ENCODE results near the gene GAS7.

DNA sequence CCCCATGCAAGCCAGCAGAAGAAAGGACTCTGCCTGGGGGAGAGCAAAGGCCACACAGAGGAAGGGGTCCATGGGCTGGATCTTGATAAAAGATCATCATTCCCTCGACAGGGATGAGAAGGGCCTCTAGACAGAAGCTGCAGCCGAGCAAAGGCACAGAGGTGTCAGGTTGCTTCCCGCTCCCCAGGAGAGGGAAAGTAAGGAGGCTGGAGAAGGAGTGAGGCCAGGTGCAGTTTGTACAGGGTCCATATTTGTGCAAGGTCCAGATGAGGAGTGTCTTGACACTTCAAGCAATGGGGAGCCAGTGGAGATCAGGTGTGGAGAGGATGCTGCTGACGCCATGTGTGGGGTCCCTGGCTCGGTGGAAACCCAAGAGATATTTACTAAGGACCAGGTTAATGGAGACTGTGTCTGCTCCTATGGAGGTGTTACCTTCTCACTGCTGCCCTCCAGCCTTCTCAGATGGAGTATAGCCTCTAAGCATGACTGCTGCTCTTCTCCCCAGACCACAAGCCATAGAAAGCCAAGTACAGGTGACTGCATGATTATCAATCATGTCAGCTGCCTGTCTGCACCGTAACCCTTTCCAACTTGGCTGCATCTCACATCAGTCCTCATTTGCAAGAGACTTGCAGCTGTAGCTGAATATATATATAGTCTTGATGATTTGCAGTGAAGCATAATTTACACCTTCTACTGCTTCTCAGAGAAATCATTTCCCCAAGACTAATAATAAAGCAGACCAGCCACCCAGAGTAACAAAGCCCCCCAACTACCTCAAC lies 21.1 kb downstream of the GAS7 start:
- TF ChIP-seq, protein P1, sequence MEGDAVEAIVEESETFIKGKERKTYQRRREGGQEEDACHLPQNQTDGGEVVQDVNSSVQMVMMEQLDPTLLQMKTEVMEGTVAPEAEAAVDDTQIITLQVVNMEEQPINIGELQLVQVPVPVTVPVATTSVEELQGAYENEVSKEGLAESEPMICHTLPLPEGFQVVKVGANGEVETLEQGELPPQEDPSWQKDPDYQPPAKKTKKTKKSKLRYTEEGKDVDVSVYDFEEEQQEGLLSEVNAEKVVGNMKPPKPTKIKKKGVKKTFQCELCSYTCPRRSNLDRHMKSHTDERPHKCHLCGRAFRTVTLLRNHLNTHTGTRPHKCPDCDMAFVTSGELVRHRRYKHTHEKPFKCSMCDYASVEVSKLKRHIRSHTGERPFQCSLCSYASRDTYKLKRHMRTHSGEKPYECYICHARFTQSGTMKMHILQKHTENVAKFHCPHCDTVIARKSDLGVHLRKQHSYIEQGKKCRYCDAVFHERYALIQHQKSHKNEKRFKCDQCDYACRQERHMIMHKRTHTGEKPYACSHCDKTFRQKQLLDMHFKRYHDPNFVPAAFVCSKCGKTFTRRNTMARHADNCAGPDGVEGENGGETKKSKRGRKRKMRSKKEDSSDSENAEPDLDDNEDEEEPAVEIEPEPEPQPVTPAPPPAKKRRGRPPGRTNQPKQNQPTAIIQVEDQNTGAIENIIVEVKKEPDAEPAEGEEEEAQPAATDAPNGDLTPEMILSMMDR (IDR thresholded peaks at IDR 0.05) = no peak
- no peak for TF ChIP-seq POLR2A (IDR thresholded peaks at IDR 0.05)
